ENCODE results near the gene RORC.

GRCh38 chr1:151807131-151807530 is 24.5 kb downstream of the RORC start:
- TF ChIP-seq REST (IDR thresholded peaks at IDR 0.05; ENCODE audit: insufficient read depth in 1 of 2, low read depth in 2 of 2, low read length in 2 of 2) (no peak), POLR2AphosphoS5 (IDR thresholded peaks at IDR 0.05; ENCODE audit: low read depth, low read length) (no peak), TAF1 (IDR thresholded peaks at IDR 0.05; ENCODE audit: borderline replicate concordance, insufficient read depth, low read length) (no peak), FOXP2 (optimal IDR thresholded peaks at IDR 0.05; ENCODE audit: borderline replicate concordance, extremely low read depth, extremely low read length, insufficient read depth) (no peak), SIN3A (IDR thresholded peaks at IDR 0.05; ENCODE audit: borderline replicate concordance, insufficient read depth, low read length) (no peak)

All from PFSK-1 (cell line).